K562 (cell line): Measurements from ENCODE around the gene MTRF1L. TPM values are rescaled to one million over a fixed set of nuclear protein-coding genes. Genes with fewer than 3 reads are reported as not detected.

Experiments used
- CAMTA2 ChIP-seq: fragments of 250-450 bp; sonication (Bioruptor Pico); conservative IDR thresholded peaks from 2 replicates; pipeline ENCODE4 v1.5.1; 2022
- CHD2 ChIP-seq: IDR thresholded peaks from 2 replicates; pipeline ENCODE4 v1.6.1; 2011; ENCODE audit warnings: low read depth, low read length
- DDX20 ChIP-seq: fragments of 450-650 bp; IDR thresholded peaks from 2 replicates; pipeline ENCODE4 v1.6.1; 2016; ENCODE audit warnings: missing genetic modification characterization, low read depth, mild to moderate bottlenecking, missing compliant biosample characterization, moderate library complexity
- ETV6 ChIP-seq, 3 experiments: fragments of 150-350 bp in 1 of 3; sonication (generic) in 1 of 3; formaldehyde crosslinking in 1 of 3; IDR thresholded peaks; 2 replicates each; pipeline versions ENCODE4 v1.6.1 to v1.8.0; 2014 to 2022; ENCODE audit warnings: borderline replicate concordance in 2 of 3, low read depth in 2 of 3, antibody characterized with exemption in 1 of 3, low read length in 1 of 3, mild to moderate bottlenecking in 1 of 3, missing genetic modification reagents in 1 of 3
- FOXJ3 ChIP-seq: sonication (generic); formaldehyde crosslinking; IDR thresholded peaks from 2 replicates; pipeline ENCODE4 v1.4.0; 2020; ENCODE audit warnings: mild to moderate bottlenecking, missing genetic modification reagents
- GATAD2A ChIP-seq: fragments of 450-650 bp; IDR thresholded peaks from 2 replicates; pipeline ENCODE4 v1.6.1; 2017
- MCM7 ChIP-seq, 2 experiments: fragments of 450-650 bp; IDR thresholded peaks; 2 replicates each; pipeline ENCODE4 v1.6.1; 2016 to 2018
- NCOA6 ChIP-seq: fragments of 450-650 bp; IDR thresholded peaks from 2 replicates; pipeline ENCODE4 v1.6.1; 2017; ENCODE audit warnings: mild to moderate bottlenecking
- RB1 ChIP-seq: fragments of 450-650 bp; IDR thresholded peaks from 2 replicates; pipeline ENCODE4 v1.6.1; 2017; ENCODE audit warnings: low read depth, mild to moderate bottlenecking
- RBM34 ChIP-seq: fragments of 200-400 bp; formaldehyde crosslinking; IDR thresholded peaks from 2 replicates; pipeline ENCODE4 v1.6.1; 2018; ENCODE audit warnings: low read length, borderline replicate concordance; ENCODE audit not compliant: insufficient read depth
- STAT5B ChIP-seq: fragments of 250-450 bp; sonication (Bioruptor Pico); IDR thresholded peaks from 2 replicates; pipeline ENCODE4 v1.8.0; 2021; ENCODE audit warnings: mild to moderate bottlenecking, inconsistent platforms
- ZNF12 ChIP-seq: sonication (generic); formaldehyde crosslinking; IDR thresholded peaks from 2 replicates; pipeline ENCODE4 v1.4.0; 2020; ENCODE audit warnings: mild to moderate bottlenecking, missing genetic modification reagents
- ZNF217 ChIP-seq: sonication (generic); formaldehyde crosslinking; IDR thresholded peaks from 2 replicates; pipeline ENCODE4 v1.8.0; 2022; ENCODE audit warnings: mild to moderate bottlenecking, missing genetic modification reagents
- polyA plus RNA-seq, 8 experiments: library from polyadenylated mRNA; depleted of rRNA in 4 of 8; stranded (reverse) in 5 of 8; unstranded in 3 of 8; fragments of >200 nt; fragmentation: Nextera tagmentation in 2 of 8; fragmentation: Illumina TruSeq in 1 of 8; extraction: Ambion mirVana in 2 of 8; extraction: Trizol in 1 of 8; gene quantifications; 2 replicates each; pipeline versions ENCODE4 v1.2.1 to v1.2.3, GENCODE V29; 2011 to 2014; ENCODE audit warnings: inconsistent platforms in 1 of 8, missing spikeins in 1 of 8
- total RNA-seq, 7 experiments: library from RNA; depleted of rRNA in 6 of 7; stranded (reverse); fragments of >200 nt in 6 of 7; fragmentation: Illumina TruSeq in 2 of 7; extraction: Trizol in 2 of 7; gene quantifications; 2 replicates each; pipeline versions ENCODE4 v1.2.1 to v1.2.3, GENCODE V29; 2011 to 2021; ENCODE audit warnings: low replicate concordance in 1 of 7
- TF ChIP-seq, protein P1 (sequence below), 2 experiments: fragments of 450-650 bp; formaldehyde crosslinking in 1 of 2; IDR thresholded peaks; 2 replicates each; pipeline versions ENCODE4 v1.4.0 to v1.6.1; 2014 to 2020; ENCODE audit warnings: mild to moderate bottlenecking in 2 of 2, borderline replicate concordance in 1 of 2, low read depth in 1 of 2

Gene MTRF1L
- total and polyA plus RNA-seq, 9 of the 15 experiments (the other 6 are each of a cell fraction or from before 2014, with no cell fraction given) = 10.7 to 34.0 (median 30.2) TPM

DNA sequence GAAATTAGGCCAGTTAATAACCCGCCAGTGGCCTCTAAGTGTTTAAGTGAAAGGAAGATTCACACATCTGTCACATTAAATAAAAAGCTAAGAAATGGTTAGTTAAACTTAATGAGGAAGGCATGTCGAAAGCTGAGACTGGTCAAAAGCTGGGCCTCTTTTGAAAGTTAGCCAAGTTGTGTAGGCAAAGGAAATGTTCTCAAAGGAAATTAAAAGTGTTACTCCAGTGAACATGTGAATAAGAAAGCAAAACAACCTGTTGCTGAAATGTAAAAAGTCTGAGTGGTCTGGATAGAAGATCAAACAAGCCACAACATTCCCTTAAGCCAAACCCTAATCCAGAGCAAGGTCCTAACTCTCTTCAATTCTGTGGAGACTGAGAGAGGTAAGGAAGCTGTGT lies 10.9 kb upstream of the MTRF1L start (continued):
- TF ChIP-seq, protein P1, sequence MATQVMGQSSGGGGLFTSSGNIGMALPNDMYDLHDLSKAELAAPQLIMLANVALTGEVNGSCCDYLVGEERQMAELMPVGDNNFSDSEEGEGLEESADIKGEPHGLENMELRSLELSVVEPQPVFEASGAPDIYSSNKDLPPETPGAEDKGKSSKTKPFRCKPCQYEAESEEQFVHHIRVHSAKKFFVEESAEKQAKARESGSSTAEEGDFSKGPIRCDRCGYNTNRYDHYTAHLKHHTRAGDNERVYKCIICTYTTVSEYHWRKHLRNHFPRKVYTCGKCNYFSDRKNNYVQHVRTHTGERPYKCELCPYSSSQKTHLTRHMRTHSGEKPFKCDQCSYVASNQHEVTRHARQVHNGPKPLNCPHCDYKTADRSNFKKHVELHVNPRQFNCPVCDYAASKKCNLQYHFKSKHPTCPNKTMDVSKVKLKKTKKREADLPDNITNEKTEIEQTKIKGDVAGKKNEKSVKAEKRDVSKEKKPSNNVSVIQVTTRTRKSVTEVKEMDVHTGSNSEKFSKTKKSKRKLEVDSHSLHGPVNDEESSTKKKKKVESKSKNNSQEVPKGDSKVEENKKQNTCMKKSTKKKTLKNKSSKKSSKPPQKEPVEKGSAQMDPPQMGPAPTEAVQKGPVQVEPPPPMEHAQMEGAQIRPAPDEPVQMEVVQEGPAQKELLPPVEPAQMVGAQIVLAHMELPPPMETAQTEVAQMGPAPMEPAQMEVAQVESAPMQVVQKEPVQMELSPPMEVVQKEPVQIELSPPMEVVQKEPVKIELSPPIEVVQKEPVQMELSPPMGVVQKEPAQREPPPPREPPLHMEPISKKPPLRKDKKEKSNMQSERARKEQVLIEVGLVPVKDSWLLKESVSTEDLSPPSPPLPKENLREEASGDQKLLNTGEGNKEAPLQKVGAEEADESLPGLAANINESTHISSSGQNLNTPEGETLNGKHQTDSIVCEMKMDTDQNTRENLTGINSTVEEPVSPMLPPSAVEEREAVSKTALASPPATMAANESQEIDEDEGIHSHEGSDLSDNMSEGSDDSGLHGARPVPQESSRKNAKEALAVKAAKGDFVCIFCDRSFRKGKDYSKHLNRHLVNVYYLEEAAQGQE (IDR thresholded peaks at IDR 0.05; ENCODE audit: borderline replicate concordance) = no peak
- TF ChIP-seq, protein P1 (CRISPR knock-in tag; IDR thresholded peaks at IDR 0.05; ENCODE audit: low read depth) = no peak
- TF ChIP-seq FOXJ3 (CRISPR knock-in tag) (no peak), NCOA6 (no peak), RB1 (no peak), MCM7 (IDR thresholded peaks at IDR 0.05) (no peak), ZNF12 (CRISPR knock-in tag) (no peak), CHD2 (no peak), RBM34 (no peak), CAMTA2 (no peak), ZNF217 (CRISPR knock-in tag) (no peak), STAT5B (CRISPR knock-in tag) (no peak), GATAD2A (no peak), ETV6 (IDR thresholded peaks at IDR 0.05; ENCODE audit: borderline replicate concordance in 1 of 2, low read depth in 2 of 2, low read length in 1 of 2) (no peak), ETV6 (CRISPR knock-in tag; IDR thresholded peaks at IDR 0.05; ENCODE audit: borderline replicate concordance) (no peak), DDX20 (tag) (no peak)
